IPS DF 4.7 (cell line): ENCODE measurements around the gene ENPP6.
"Not testable (repeated sequence)": the region's sequence is repeated elsewhere in the genome, so short reads cannot be mapped to it uniquely, and the experiment has no call there.

Experiments used
- DNase-seq: peaks from one replicate; pipeline ENCODE4 v3.0.0-alpha.2; 2013; ENCODE audit warnings: low spot score; ENCODE audit errors: extremely low read depth

Gene ENPP6

GRCh38 chr4:184235526-184235925 lies 17.9 kb upstream of the ENPP6 start:
- no peak for DNase-seq

DNA sequence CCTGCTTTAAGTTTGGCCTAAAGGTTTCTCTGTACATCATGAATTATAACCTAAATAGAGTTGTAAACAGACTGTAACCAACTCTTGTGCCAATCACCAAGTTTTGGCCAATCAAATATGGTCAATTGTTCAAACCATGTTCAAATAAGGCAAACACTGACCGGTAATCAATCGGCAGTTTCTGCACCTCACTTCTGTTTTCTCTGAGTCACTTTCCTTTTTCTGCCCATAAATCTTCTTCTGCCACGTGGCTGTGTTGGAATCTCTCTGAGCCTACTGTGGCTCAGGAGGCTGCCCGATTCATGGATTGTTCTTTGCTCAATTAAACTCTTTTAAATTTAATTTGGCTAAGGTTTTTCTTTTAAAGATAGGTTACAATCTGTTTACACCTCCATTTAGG lies 16.5 kb upstream of the ENPP6 start:
- DNase-seq = no peak

- no peak for DNase-seq
Observed at GRCh38 chr4:184232975-184233374, 15.3 kb upstream of the ENPP6 start.

- DNase-seq = no peak
Observed at GRCh38 chr4:184232202-184232601, 14.5 kb upstream of the ENPP6 start.

- no peak for DNase-seq
Observed at GRCh38 chr4:184231573-184231972, 13.9 kb upstream of the ENPP6 start.

GRCh38 chr4:184228056-184228705 lies 10.5 kb upstream of the ENPP6 start:
- DNase-seq = no peak

DNA sequence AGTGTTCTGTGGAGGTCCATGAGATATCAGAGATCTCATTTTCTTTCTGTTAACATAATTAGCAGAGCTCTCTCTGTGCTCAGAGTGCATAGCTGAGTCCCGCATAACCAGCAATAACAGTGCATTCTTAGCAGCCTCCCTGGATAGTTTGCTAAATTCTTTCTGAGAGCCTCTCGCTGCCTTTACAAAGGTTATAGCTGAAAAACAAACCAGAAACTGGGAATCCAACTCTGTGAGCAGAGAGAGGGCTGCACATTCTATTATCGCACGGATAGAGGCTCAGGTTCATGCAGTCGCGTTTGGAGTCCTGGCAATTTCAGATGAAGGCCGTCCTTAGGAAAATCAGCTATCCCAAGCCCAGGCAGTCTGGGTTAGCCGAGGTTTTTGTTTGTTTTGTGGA lies 1.2 kb downstream of the ENPP6 start:
- DNase-seq = no peak

DNA sequence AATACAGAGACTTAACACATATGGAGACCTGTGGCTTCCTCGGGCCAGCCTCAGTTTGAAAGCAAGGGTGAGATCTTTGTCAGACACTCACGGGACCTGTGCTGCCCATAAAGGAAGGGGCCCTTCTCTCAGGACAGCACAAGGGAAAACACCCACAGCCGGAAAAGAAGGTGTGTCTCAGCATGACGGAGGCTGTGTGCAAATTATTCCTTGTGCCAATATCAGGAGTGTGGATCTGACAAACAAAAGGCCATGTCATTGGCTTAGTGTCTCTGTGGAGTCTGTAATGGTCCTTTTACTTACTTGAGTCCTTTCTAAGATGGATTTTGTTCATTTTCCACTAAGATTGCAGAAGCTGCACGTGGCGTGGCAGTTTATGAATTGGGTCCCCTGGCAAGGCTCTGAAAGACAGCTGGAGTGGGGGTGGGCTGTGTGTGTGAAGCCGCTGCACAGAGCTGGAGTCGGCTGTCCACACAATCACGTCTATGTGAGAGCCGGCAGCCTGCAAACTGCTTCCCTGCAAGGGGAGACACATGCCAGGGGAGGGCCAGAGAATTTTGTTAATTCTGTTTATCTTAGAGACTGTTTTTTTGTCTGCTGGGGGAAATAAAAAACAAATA lies 1.9 kb downstream of the ENPP6 start:
- no peak for DNase-seq

- DNase-seq = no peak
Observed at GRCh38 chr4:184214931-184215330, 2.7 kb downstream of the ENPP6 start.

GRCh38 chr4:184207734-184208607 lies 9.7 kb downstream of the ENPP6 start:
- DNase-seq = not testable (repeated sequence)

- DNase-seq = no peak
Observed at GRCh38 chr4:184205243-184205642, 12.4 kb downstream of the ENPP6 start.

DNA sequence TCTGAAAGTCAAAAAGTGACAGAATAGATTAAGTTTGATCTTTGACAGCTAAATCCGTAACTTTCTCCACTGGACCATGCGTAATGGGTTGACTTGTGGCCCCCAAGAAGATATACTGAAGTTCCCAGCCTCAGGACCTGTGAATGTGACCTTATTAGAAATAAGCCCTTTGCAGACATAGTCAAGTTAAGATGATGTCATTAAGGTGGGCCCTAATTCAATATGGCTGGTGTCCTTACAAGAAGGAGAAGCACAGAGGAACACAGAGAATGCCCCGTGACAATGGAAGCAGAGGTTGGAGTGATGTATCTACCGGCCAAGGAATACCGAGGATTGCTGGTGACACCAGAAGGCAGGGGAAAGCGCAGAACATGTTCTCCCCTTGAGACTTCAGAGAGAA lies 14.4 kb downstream of the ENPP6 start:
- no peak for DNase-seq

DNA sequence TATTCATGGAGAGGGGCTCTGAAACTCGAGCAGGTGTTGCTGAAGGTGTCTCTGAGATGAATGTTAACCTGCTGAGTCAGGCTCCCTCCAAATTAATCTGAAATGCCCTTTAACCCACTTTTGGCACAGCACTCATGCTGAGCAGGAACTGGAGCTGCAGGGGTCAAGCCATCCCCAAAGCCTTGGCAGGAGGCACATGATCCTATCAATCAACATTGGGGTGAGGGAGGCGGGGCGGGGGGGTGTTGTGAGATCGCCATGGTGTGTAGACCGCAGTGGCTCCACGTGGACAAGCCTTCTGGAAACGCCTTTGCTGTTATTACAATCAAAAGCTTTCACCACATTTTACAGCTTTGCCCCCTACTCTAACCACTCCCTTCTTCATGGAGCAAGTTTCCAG lies 16.5 kb downstream of the ENPP6 start:
- DNase-seq = no peak

DNA sequence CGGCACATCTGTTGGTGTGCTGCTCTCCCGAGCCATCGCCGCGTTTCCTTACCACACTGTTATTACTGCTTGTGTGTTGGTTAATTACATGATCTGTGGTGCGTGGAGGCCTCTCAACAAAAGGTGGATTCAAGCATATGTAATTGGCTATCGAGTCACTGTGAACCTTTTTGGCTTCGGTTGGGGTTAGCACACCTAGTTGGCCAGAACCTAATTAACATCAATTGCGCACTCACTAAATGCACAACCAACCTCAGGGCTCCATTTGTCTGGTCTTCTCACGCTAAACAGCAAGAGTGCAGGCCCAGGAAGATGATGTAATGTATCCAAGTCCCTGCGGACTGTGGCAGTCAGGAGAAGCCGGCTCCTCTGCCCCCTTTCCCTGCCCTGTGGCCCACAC lies 17.4 kb downstream of the ENPP6 start:
- no peak for DNase-seq

- no peak for DNase-seq
Observed at GRCh38 chr4:184199780-184200179, 17.9 kb downstream of the ENPP6 start.

- DNase-seq = no peak
Observed at GRCh38 chr4:184198190-184198589, 19.5 kb downstream of the ENPP6 start.

DNA sequence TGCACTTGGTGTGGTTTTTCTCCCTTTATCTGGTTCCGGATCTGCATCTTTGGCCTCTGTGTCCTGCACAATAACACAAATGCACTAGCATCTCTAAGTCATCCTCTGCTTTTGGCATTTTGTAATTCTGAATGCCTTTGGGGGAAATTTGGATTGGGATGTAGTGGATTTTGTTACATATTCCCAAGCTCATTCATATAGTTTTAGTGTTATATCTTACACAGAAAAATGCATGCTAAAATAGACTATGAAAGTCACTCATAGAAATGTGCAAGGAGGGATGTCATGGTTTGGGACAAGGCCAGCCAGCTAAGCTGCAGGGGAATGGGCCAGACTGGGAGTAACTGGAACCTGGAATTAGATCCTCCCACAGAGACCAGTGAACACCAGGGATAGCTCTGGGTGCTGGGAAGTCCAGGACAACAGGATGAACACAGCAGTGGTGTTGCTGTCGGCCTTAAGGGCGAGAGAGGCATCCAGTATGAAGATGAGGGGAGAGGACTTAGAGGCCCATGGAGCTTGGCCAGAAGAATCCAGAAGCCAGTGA lies 20.1 kb downstream of the ENPP6 start:
- DNase-seq = no peak

DNA sequence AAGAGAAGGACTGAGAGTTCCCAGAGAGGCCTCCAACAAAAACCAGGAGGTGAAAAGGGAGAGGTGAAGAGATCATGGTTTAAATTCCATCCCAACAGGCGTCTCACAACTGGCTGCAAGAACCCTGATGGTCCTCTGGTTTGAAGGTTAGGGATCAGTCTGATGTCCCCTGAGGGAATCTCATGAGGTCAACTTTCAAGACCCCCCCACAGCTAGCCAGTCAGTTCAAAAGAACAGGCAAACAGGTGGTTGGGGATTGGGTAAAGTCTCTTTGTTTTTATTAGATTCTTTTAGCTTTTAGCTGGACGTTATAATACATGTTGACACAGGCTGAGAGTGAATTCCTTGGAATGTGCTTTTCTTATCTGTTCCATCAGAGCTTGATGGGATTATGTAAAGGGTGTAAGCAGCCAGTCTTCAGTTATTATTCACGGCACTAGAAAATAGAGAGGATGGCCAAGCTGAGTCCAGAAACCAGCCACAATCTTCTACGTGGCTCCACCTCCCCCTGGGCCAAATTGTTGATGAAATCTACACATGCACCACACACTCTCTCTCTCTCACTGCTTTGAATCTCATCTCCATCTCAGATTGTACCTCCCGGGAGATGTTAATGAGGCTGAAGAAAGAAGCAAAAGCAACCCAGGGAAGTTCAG lies 20.8 kb downstream of the ENPP6 start:
- no peak for DNase-seq

GRCh38 chr4:184193556-184194525 lies 23.8 kb downstream of the ENPP6 start:
- DNase-seq = no peak

- no peak for DNase-seq
Observed at GRCh38 chr4:184192933-184193332, 24.7 kb downstream of the ENPP6 start.
